Gastrocnemius medialis (tissue), 4 donors: Measurements from ENCODE around the gene ARFGAP2.

Experiments used
- CTCF ChIP-seq, 5 experiments: fragments of 450-650 bp in 3 of 5; fragments of 200-600 bp in 2 of 5; sonication (generic) in 2 of 5; IDR thresholded peaks in 4 of 5; conservative IDR thresholded peaks in 1 of 5; 1 replicate in 4 of 5; 2 replicates in 1 of 5; pipeline ENCODE4 v1.5.1; 2016 to 2019; ENCODE audit warnings: antibody characterized with exemption in 5 of 5, mild to moderate bottlenecking in 3 of 5, moderate library complexity in 3 of 5
- POLR2A ChIP-seq, 2 donors: fragments of 450-650 bp; IDR thresholded peaks; one replicate each; pipeline ENCODE4 v1.6.1; 2017; ENCODE audit warnings: antibody characterized with exemption in 2 of 2, mild to moderate bottlenecking in 2 of 2, moderate library complexity in 2 of 2

GRCh38 chr11:47181271-47181670, 4.6 kb upstream of the ARFGAP2 start:
- TF ChIP-seq CTCF (IDR thresholded peaks at IDR 0.05 in 4 of 5, conservative IDR thresholded peaks at IDR 0.05 in 1 of 5) (no peak), POLR2A (IDR thresholded peaks at IDR 0.05) (no peak)
